Heart right ventricle (tissue), 16 donors: ENCODE measurements around the gene AIG1. TPM values are rescaled to one million over a fixed set of nuclear protein-coding genes. Genes with fewer than 3 reads are reported as not detected.

Source experiments
- ATAC-seq, 8 donors: fragments of 200-7000 bp; cut with Tn5 transposase; one replicate each; pipeline ENCODE4 v1.9.1; 2020; ENCODE audit warnings: mild to moderate bottlenecking in 8 of 8, moderate library complexity in 8 of 8, moderate number of reproducible peaks in 1 of 8
- DNase-seq, 2 donors: peaks; one replicate each; pipeline ENCODE4 v3.0.0-alpha.2; 2020
- H3K27ac ChIP-seq, 10 donors: fragments of 200-600 bp; sonication (generic) in 2 of 10; one replicate each; pipeline versions ENCODE4 v1.5.0 to v1.8.0; 2020 to 2022; ENCODE audit warnings: mild to moderate bottlenecking in 3 of 10
- H3K27me3 ChIP-seq, 7 donors: fragments of 200-600 bp; one replicate each; pipeline ENCODE4 v1.8.0; 2021 to 2022; ENCODE audit warnings: mild to moderate bottlenecking in 2 of 7
- H3K36me3 ChIP-seq, 9 donors: fragments of 200-600 bp; sonication (generic) in 1 of 9; one replicate each; pipeline versions ENCODE4 v1.5.0 to v1.8.0; 2020 to 2022; ENCODE audit warnings: mild to moderate bottlenecking in 2 of 9
- H3K4me1 ChIP-seq, 9 donors: fragments of 200-600 bp; sonication (generic) in 1 of 9; one replicate each; pipeline versions ENCODE4 v1.5.0 to v1.8.0; 2020 to 2022; ENCODE audit warnings: mild to moderate bottlenecking in 4 of 9
- H3K4me3 ChIP-seq, 10 donors: fragments of 200-600 bp; sonication (generic) in 2 of 10; one replicate each; pipeline versions ENCODE4 v1.5.0 to v1.8.0; 2020 to 2022; ENCODE audit warnings: mild to moderate bottlenecking in 7 of 10, moderate library complexity in 2 of 10
- H3K9me3 ChIP-seq, 11 donors: fragments of 200-600 bp in 10 of 11; sonication (generic) in 2 of 11; one replicate each; pipeline versions ENCODE4 v1.5.0 to v1.8.0; 2013 to 2022; ENCODE audit warnings: mild to moderate bottlenecking in 2 of 11, control low read depth in 1 of 11, moderate library complexity in 1 of 11
- CTCF ChIP-seq, 9 donors: fragments of 200-600 bp; sonication (generic) in 2 of 9; IDR thresholded peaks; one replicate each; pipeline versions ENCODE4 v1.5.0 to v1.8.0; 2021 to 2022; ENCODE audit warnings: antibody characterized with exemption in 9 of 9, mild to moderate bottlenecking in 5 of 9, moderate library complexity in 1 of 9
- WGBS, 2 donors: extraction: QIAGEN DNeasy Blood & Tissue Kit; methylation state at CpG; one replicate each; pipeline ENCODE4 v1.1.7; 2013; ENCODE audit warnings: inconsistent platforms in 1 of 2; 5-methylcytosine and 5-hydroxymethylcytosine counted together
- intact Hi-C, 10 donors: fragments of 100-400 bp; cut with DNase I; formaldehyde crosslinking; loops; one replicate each; pipeline versions ENCODE4 v1.11.1 to v1.14.2; 2022
- polyA plus RNA-seq, 2 donors: library from polyadenylated mRNA; stranded (reverse); fragments of 200-250 nt; gene quantifications; one replicate each; pipeline ENCODE4 v1.2.3, GENCODE V29; 2013
- total RNA-seq, 10 donors: library from RNA; stranded (reverse); fragmentation: NEBNext Ultra II Directional in 3 of 10; extraction: Animal tissue kit (Norgen Biotek cat#: 25700) in 3 of 10; gene quantifications; one replicate each; pipeline versions ENCODE4 v1.2.1 to v1.2.4, GENCODE V29; 2021 to 2023
- donor health status: Arrhythmogenic right ventricular cardiomyopathy.
- donor health status: ischemic (EF 13 %, LVEDD 7.1; RV severe dilation, severe dysfunction).
- donor health status: healthy with polysubstance abuse.
- donor health status: DM: no; HTN: yes; CAD: no.
- donor health status: DM: no; HTN: no; CAD: no.
- donor health status: ischemic (EF 25% LVEDD 6.9; RV normal size, moderate dysfunction).
- donor health status: ischemic (EF 25% LVEDD 5.7; RV mildly dilated, moderate dysfunction).
- donor health status: healthy.
- donor health status: DM: yes; HTN: yes; CAD: no.
- donor health status: Ischemic cardiomyopathy.
- donor health status: ischemic (EF 35%, LVEDD 5.7; RV mildly dilated, moderate dysfunction).
- donor health status: nonischemic (EF 11% LVEDD 7.7; RV severe dilation, severe dysfunction).
- donor health status: DM: yes; HTN: yes; CAD: no.
- donor health status: PGD.
- donor health status: ischemic (EF 29% LVEDD 5.4; RV normal size, mild dysfunction).
- donor health status: nonischemic (EF 23%, LVEDD 6.1; RV moderate dilation, normal function).

AIG1 gene
- total and polyA plus RNA-seq, 12 donors: 17.4 to 83.2 (median 66.2) TPM

GRCh38 chr6:143218233-143218632 lies 157.5 kb downstream of the AIG1 start:
- H3K9me3 ChIP-seq: no peaks in the 10 kb centered on the region
- TF ChIP-seq CTCF (IDR thresholded peaks at IDR 0.05): no peak
- intact Hi-C loops: no loop called here
- 47 to 68% methylated on average over 5 of the region's 5 CpGs for WGBS, 2 donors
- H3K4me3 ChIP-seq: no peak overlapping the region
- H3K27me3 ChIP-seq: no peaks in the 10 kb centered on the region
- ATAC-seq (no peak), DNase-seq (no peak)
- peaks cover 7 to 70% (median 39%) of the 10 kb centered on the region in 9 donors for H3K4me1 ChIP-seq
- peak overlapping the region in 2 of 10 donors; percentile 25 to 41 for H3K27ac ChIP-seq
- H3K36me3 ChIP-seq: no peaks in the 10 kb centered on the region

DNA sequence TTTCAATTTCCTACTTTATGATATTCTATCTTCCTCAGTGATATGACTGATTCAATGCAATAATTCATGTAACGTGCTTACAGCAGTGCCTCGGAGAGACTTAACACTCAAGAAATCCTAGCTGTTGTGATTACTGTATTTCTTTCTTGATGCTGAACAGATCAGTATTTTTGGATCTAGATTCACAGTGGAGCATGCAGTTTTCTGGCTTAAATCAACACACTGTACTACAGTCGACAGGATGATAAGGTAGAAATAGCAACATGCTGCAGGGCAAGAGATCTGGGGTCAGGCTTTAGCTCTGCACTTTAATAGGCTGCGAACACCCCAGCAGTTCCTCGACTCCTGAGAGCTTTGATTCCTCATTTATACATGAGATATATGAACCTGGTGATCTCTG lies 161.0 kb downstream of the AIG1 start:
- peak; percentile 60 to 93 (median 74) for ATAC-seq
- TF ChIP-seq CTCF (IDR thresholded peaks at IDR 0.05): no peak
- intact Hi-C loops: loop anchor here in 5 of 10 donors (2.0 to 10.0 kb wide), 5 partner anchors 61 to 274 kb away; partner anchors contain the start of genes AIG1 (in 3 of the 5) and HIVEP2 (in 1 of the 5)

GRCh38 chr6:143222310-143222709 lies 161.6 kb downstream of the AIG1 start:
- no peak for DNase-seq
- peak in 6 of 8 donors; percentile 3 to 61 (median 54) for ATAC-seq
- Histone ChIP-seq H3K4me1 (peaks cover 13 to 49% (median 34%) of the 10 kb centered on the region in 9 donors), H3K27me3 (no peaks in the 10 kb centered on the region), H3K9me3 (no peaks in the 10 kb centered on the region), H3K27ac (peak overlapping the region; percentile 4 to 87 (median 74)), H3K4me3 (no peak overlapping the region), H3K36me3 (no peaks in the 10 kb centered on the region)
- WGBS, 2 donors: 32 to 33% methylated on average over 5 of the region's 5 CpGs
- intact Hi-C loops: loop anchor here in 5 of 10 donors (2.0 to 10.0 kb wide), 5 partner anchors 62 to 275 kb away; partner anchors contain the start of genes AIG1 (in 3 of the 5) and HIVEP2 (in 1 of the 5)
- no peak for TF ChIP-seq CTCF (IDR thresholded peaks at IDR 0.05)

More for the DNA sequence above, 161.0 kb downstream of the AIG1 start:
- Histone ChIP-seq H3K4me3 (no peak overlapping the region), H3K9me3 (no peaks in the 10 kb centered on the region), H3K4me1 (peaks cover 13 to 49% (median 35%) of the 10 kb centered on the region in 9 donors), H3K27me3 (no peaks in the 10 kb centered on the region), H3K36me3 (no peaks in the 10 kb centered on the region), H3K27ac (peak overlapping the region; percentile 4 to 87 (median 74))
- 25 to 42% methylated on average over 5 of the region's 5 CpGs for WGBS, 2 donors
- no peak for DNase-seq

DNA sequence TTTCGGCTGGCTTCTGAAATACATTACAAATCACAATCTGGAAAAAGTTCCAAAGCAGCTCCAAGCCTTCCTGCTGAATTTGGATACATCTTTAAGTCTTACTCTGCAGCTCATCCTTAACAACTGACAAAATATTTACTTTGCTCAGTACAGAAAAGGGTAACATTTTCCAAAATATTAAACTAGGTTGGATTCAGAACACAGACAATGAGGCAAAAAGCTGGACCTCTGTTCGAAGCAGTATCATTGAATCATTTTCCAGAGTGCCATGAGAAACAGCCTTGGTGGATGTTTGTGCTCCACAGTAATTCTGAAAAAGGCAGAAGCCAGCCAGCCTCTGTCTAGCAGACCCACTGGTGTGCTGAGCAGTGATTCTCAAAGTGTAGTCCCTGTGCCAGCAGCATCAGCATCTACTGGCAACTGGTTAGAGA lies 162.1 kb downstream of the AIG1 start:
- Histone ChIP-seq H3K36me3 (no peaks in the 10 kb centered on the region), H3K4me3 (no peak overlapping the region), H3K27ac (peak overlapping the region; percentile 1 to 87 (median 74)), H3K27me3 (no peaks in the 10 kb centered on the region), H3K9me3 (no peaks in the 10 kb centered on the region), H3K4me1 (peaks cover 13 to 49% (median 34%) of the 10 kb centered on the region in 9 donors)
- intact Hi-C loops: loop anchor here in 5 of 10 donors (2.0 to 10.0 kb wide), 5 partner anchors 62 to 276 kb away; partner anchors contain the start of genes AIG1 (in 3 of the 5) and HIVEP2 (in 1 of the 5)
- DNase-seq (no peak), ATAC-seq (peak in 6 of 8 donors; percentile 13 to 54 (median 40))
- 44 to 45% methylated on average over 2 of the region's 2 CpGs for WGBS, 2 donors
- no peak for TF ChIP-seq CTCF (IDR thresholded peaks at IDR 0.05)
